Hematopoietic multipotent progenitor cell treated with erythropoietin and hydrocortisone succinate and interleukin-3 and kit ligand, for 6 days (in vitro differentiated cells): ENCODE data around the gene BRIP1.
"Not testable (repeated sequence)": the region's sequence is repeated elsewhere in the genome, so short reads cannot be mapped to it uniquely, and the experiment has no call there.

Experiments used
- DNase-seq: peaks from one replicate; pipeline ENCODE4 v3.0.0-alpha.2; 2015

The BRIP1 gene

GRCh38 chr17:61687769-61688168 lies 175.6 kb downstream of the BRIP1 start:
- no peak for DNase-seq

- no peak for DNase-seq
Observed at GRCh38 chr17:61686113-61686512, 177.2 kb downstream of the BRIP1 start.

GRCh38 chr17:61684818-61685217 lies 178.5 kb downstream of the BRIP1 start:
- DNase-seq = no peak

- DNase-seq = no peak
Observed at GRCh38 chr17:61684172-61684571, 179.2 kb downstream of the BRIP1 start.

- no peak for DNase-seq
Observed at GRCh38 chr17:61683466-61683865, 179.9 kb downstream of the BRIP1 start.

GRCh38 chr17:61680921-61681320 lies 182.4 kb downstream of the BRIP1 start:
- DNase-seq = no peak

GRCh38 chr17:61678339-61678738 lies 185.0 kb downstream of the BRIP1 start:
- DNase-seq = no peak

- not testable (repeated sequence) for DNase-seq
Observed at GRCh38 chr17:61677150-61677811, 186.0 kb downstream of the BRIP1 start.

GRCh38 chr17:61676522-61676921 lies 186.8 kb downstream of the BRIP1 start:
- not testable (repeated sequence) for DNase-seq

GRCh38 chr17:61674609-61675008 lies 188.7 kb downstream of the BRIP1 start:
- not testable (repeated sequence) for DNase-seq

- DNase-seq = not testable (repeated sequence)
Observed at GRCh38 chr17:61673019-61673897, 190.1 kb downstream of the BRIP1 start.

- DNase-seq = no peak
Observed at GRCh38 chr17:61672140-61672539, 191.2 kb downstream of the BRIP1 start.

- DNase-seq = no peak
Observed at GRCh38 chr17:61670691-61671090, 192.6 kb downstream of the BRIP1 start.

- no peak for DNase-seq
Observed at GRCh38 chr17:61669522-61669921, 193.8 kb downstream of the BRIP1 start.

GRCh38 chr17:61668486-61668885 lies 194.8 kb downstream of the BRIP1 start:
- no peak for DNase-seq

- DNase-seq = not testable (repeated sequence)
Observed at GRCh38 chr17:61666406-61667088, 196.8 kb downstream of the BRIP1 start.

GRCh38 chr17:61663310-61663709 lies 200.0 kb downstream of the BRIP1 start:
- DNase-seq = no peak

GRCh38 chr17:61662741-61663140 lies 200.6 kb downstream of the BRIP1 start:
- DNase-seq = no peak

GRCh38 chr17:61662186-61662585 lies 201.1 kb downstream of the BRIP1 start:
- no peak for DNase-seq

- DNase-seq = no peak
Observed at GRCh38 chr17:61660746-61661485, 202.4 kb downstream of the BRIP1 start.

- DNase-seq = no peak
Observed at GRCh38 chr17:61659437-61659836, 203.9 kb downstream of the BRIP1 start.

GRCh38 chr17:61658183-61658582 lies 205.1 kb downstream of the BRIP1 start:
- DNase-seq = no peak

GRCh38 chr17:61657338-61657737 lies 206.0 kb downstream of the BRIP1 start:
- DNase-seq = no peak
